Activated naive CD8-positive, alpha-beta T cell treated with anti-CD3 and anti-CD28 coated beads, Interleukin-2, amount 50 U/mL, for 24 hours (primary cell): ENCODE measurements around the gene CSH1.
"Not testable (repeated sequence)": the region's sequence is repeated elsewhere in the genome, so short reads cannot be mapped to it uniquely, and the experiment has no call there.

Experiments
- ATAC-seq: fragments of 150-1000 bp; cut with Tn5 transposase; one replicate; pipeline ENCODE4 v1.10.0; 2021
- DNase-seq: peaks from one replicate; pipeline ENCODE4 v3.0.0; 2021
- H3K27ac Mint-ChIP-seq: one replicate; pipeline ENCODE4 v1.8.0; 2021; ENCODE audit warnings: mild to moderate bottlenecking, mixed read lengths
- H3K27me3 Mint-ChIP-seq: one replicate; pipeline ENCODE4 v1.8.0; 2021; ENCODE audit warnings: mixed read lengths
- H3K36me3 Mint-ChIP-seq: one replicate; pipeline ENCODE4 v1.8.0; 2021; ENCODE audit warnings: low read depth, mixed read lengths
- H3K4me1 Mint-ChIP-seq: one replicate; pipeline ENCODE4 v1.8.0; 2021; ENCODE audit warnings: mixed read lengths
- H3K4me3 Mint-ChIP-seq: one replicate; pipeline ENCODE4 v1.8.0; 2021; ENCODE audit warnings: mild to moderate bottlenecking, moderate library complexity, mixed read lengths
- H3K9me3 Mint-ChIP-seq: one replicate; pipeline ENCODE4 v1.8.0; 2021; ENCODE audit warnings: mixed read lengths

Gene CSH1

GRCh38 chr17:63896524-63897354 is at the start of gene CSH1:
TSS of gene CSH1 (minus strand) at chr17:63896574. CDS start at chr17:63896511, 63 bp downstream.
- not testable (repeated sequence) for DNase-seq, ATAC-seq, H3K4me1 Mint-ChIP-seq, H3K27me3 Mint-ChIP-seq, H3K9me3 Mint-ChIP-seq, H3K36me3 Mint-ChIP-seq, H3K27ac Mint-ChIP-seq, H3K4me3 Mint-ChIP-seq

- Mint-ChIP-seq H3K36me3 (no peaks in the 10 kb centered on the region), H3K4me3 (no peak overlapping the region), H3K27me3 (no peaks in the 10 kb centered on the region), H3K9me3 (no peaks in the 10 kb centered on the region), H3K4me1 (peaks cover 17% of the 10 kb centered on the region), H3K27ac (no peak overlapping the region)
- peak; percentile 52 for DNase-seq
- ATAC-seq, result no peak
Observed at GRCh38 chr17:63945784-63946439, 49.5 kb upstream of the CSH1 start.

GRCh38 chr17:63944736-63945499 is 48.5 kb upstream of the CSH1 start:
- Mint-ChIP-seq H3K9me3 (no peaks in the 10 kb centered on the region), H3K27ac (no peak overlapping the region), H3K27me3 (no peaks in the 10 kb centered on the region), H3K36me3 (no peaks in the 10 kb centered on the region), H3K4me3 (no peak overlapping the region), H3K4me1 (peaks cover 17% of the 10 kb centered on the region)
- DNase-seq, result no peak
- no peak for ATAC-seq

- Mint-ChIP-seq H3K27me3 (no peaks in the 10 kb centered on the region), H3K36me3 (no peaks in the 10 kb centered on the region), H3K4me1 (peaks cover 21% of the 10 kb centered on the region), H3K9me3 (no peaks in the 10 kb centered on the region), H3K4me3 (no peak overlapping the region), H3K27ac (no peak overlapping the region)
- DNase-seq (no peak), ATAC-seq (no peak)
Observed at GRCh38 chr17:63943745-63944144, 47.4 kb upstream of the CSH1 start.

DNA sequence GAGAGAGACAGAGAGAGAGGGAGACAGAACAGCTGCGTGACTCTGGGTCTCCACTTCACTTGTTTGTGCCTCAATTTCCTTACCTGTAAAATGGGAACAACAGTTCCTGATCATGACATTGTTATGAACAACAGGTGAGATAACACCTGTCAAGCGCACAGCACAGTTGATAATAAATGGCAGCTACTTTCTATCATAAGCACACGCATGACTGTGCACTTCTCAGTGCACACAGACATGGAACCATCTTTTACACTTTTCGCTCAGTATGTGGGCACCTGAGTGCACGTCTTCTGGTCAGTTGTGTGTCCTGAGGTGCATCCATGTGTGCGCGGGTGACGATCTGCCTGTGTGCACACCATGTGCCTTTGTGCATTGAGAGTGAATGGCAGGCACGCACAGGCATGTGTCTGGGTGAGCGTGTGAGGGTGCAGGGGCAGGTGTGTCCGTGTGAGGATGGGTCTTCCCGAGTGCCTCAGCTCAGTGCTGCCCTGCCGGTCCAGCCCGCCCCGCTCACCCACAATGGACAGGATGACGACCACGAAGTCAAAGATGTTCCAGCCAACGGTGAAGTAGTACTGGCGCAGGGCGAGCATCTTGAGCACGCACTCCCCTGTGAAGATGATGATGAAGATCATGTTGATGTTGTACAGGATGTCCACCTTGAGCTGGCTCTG is 46.1 kb upstream of the CSH1 start:
- Mint-ChIP-seq H3K4me3 (no peak overlapping the region), H3K27me3 (no peaks in the 10 kb centered on the region), H3K9me3 (no peaks in the 10 kb centered on the region), H3K4me1 (peaks cover 23% of the 10 kb centered on the region), H3K27ac (no peak overlapping the region), H3K36me3 (no peaks in the 10 kb centered on the region)
- DNase-seq (no peak), ATAC-seq (no peak)

GRCh38 chr17:63941751-63942150 is 45.4 kb upstream of the CSH1 start:
- Mint-ChIP-seq H3K9me3 (no peaks in the 10 kb centered on the region), H3K27me3 (no peaks in the 10 kb centered on the region), H3K4me1 (peaks cover 21% of the 10 kb centered on the region), H3K27ac (no peak overlapping the region), H3K36me3 (no peaks in the 10 kb centered on the region), H3K4me3 (no peak overlapping the region)
- no peak for ATAC-seq
- no peak for DNase-seq

GRCh38 chr17:63941162-63941561 is 44.8 kb upstream of the CSH1 start:
- DNase-seq, result no peak
- no peaks in the 10 kb centered on the region for H3K27me3 Mint-ChIP-seq
- no peak overlapping the region for H3K27ac Mint-ChIP-seq
- no peaks in the 10 kb centered on the region for H3K36me3 Mint-ChIP-seq
- ATAC-seq, result no peak
- no peak overlapping the region for H3K4me3 Mint-ChIP-seq
- no peaks in the 10 kb centered on the region for H3K9me3 Mint-ChIP-seq
- peaks cover 17% of the 10 kb centered on the region for H3K4me1 Mint-ChIP-seq

DNA sequence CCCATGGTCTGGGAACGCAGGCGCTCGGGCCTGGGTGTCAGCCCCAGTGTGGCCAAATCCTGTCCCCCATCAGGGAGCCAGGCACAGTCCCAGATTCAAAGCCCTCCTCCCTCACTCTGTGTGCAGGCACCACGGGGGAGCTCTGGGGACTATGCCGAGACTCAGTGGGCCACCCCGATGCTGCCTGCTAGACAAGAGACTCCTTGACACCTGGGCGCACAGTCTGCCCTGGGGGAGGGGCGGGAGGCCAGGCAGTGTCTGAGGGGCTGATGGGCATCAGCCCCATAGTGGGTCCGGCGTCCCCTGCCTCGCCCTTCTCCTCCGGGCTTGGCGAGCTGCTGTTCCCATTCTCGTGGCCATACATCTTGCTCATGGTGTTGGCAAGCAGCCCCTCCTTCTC is 44.2 kb upstream of the CSH1 start:
- H3K9me3 Mint-ChIP-seq, result no peaks in the 10 kb centered on the region
- H3K4me3 Mint-ChIP-seq, result no peak overlapping the region
- no peaks in the 10 kb centered on the region for H3K36me3 Mint-ChIP-seq
- DNase-seq (no peak), ATAC-seq (no peak)
- H3K4me1 Mint-ChIP-seq, result peaks cover 14% of the 10 kb centered on the region
- H3K27ac Mint-ChIP-seq, result no peak overlapping the region
- H3K27me3 Mint-ChIP-seq, result no peaks in the 10 kb centered on the region

DNA sequence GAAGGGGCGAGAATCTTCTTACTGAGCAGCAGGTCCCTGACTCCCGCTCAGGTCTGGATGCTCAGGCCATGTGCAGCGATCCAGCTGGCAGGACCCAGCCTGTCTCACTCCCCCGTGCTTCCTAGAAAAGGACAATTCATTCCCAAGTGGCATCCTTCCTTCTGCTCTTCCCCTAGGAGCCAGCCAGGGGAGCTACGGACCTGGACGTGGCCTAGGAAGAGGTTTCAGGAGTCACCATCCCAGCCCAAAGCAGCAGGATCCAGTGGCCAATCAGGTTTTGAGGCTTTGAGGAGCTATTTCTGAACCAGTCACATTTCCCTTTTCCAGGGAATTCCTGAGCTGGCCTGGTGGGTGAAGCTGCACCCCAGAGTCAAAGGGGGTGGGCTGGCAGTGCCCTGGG is 43.5 kb upstream of the CSH1 start:
- Mint-ChIP-seq H3K9me3 (no peaks in the 10 kb centered on the region), H3K4me1 (peaks cover 10% of the 10 kb centered on the region), H3K27me3 (no peaks in the 10 kb centered on the region), H3K4me3 (no peak overlapping the region), H3K27ac (no peak overlapping the region), H3K36me3 (no peaks in the 10 kb centered on the region)
- no peak for DNase-seq
- no peak for ATAC-seq

- H3K4me3 Mint-ChIP-seq, result no peak overlapping the region
Observed at GRCh38 chr17:63939401-63939800, 43.0 kb upstream of the CSH1 start.

GRCh38 chr17:63937920-63938319 is 41.5 kb upstream of the CSH1 start:
- Mint-ChIP-seq H3K4me3 (no peak overlapping the region), H3K27me3 (no peaks in the 10 kb centered on the region), H3K4me1 (peaks cover 14% of the 10 kb centered on the region), H3K27ac (no peak overlapping the region), H3K9me3 (no peaks in the 10 kb centered on the region), H3K36me3 (no peaks in the 10 kb centered on the region)
- DNase-seq (no peak), ATAC-seq (no peak)

More at GRCh38 chr17:63939401-63939800, 43.0 kb upstream of the CSH1 start:
- no peak for ATAC-seq
- no peaks in the 10 kb centered on the region for H3K36me3 Mint-ChIP-seq
- H3K27ac Mint-ChIP-seq, result no peak overlapping the region
- H3K27me3 Mint-ChIP-seq, result no peaks in the 10 kb centered on the region
- no peaks in the 10 kb centered on the region for H3K9me3 Mint-ChIP-seq
- peaks cover 10% of the 10 kb centered on the region for H3K4me1 Mint-ChIP-seq
- no peak for DNase-seq

DNA sequence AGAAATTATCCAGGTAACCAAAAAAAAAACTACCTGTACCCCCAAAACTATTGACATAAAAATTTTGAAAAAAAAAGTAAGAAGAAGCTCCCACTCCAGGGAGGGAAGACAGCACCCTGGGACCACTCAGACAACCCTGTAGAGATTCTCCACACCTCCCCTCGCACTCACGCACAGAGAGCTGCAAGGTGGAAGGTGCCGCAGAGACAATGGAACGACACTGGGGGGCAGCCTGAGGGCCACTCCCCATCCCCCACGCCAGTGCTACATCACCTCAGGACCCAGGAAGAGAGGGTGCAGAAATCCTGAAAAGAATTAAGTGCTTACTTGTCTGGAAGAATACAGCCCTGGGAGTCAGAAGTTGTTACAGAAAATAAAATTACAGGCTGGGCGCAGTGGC is 40.9 kb upstream of the CSH1 start:
- Mint-ChIP-seq H3K9me3 (no peaks in the 10 kb centered on the region), H3K27me3 (no peaks in the 10 kb centered on the region), H3K27ac (no peak overlapping the region), H3K4me1 (peaks cover 19% of the 10 kb centered on the region), H3K4me3 (no peak overlapping the region), H3K36me3 (no peaks in the 10 kb centered on the region)
- DNase-seq (no peak), ATAC-seq (no peak)

DNA sequence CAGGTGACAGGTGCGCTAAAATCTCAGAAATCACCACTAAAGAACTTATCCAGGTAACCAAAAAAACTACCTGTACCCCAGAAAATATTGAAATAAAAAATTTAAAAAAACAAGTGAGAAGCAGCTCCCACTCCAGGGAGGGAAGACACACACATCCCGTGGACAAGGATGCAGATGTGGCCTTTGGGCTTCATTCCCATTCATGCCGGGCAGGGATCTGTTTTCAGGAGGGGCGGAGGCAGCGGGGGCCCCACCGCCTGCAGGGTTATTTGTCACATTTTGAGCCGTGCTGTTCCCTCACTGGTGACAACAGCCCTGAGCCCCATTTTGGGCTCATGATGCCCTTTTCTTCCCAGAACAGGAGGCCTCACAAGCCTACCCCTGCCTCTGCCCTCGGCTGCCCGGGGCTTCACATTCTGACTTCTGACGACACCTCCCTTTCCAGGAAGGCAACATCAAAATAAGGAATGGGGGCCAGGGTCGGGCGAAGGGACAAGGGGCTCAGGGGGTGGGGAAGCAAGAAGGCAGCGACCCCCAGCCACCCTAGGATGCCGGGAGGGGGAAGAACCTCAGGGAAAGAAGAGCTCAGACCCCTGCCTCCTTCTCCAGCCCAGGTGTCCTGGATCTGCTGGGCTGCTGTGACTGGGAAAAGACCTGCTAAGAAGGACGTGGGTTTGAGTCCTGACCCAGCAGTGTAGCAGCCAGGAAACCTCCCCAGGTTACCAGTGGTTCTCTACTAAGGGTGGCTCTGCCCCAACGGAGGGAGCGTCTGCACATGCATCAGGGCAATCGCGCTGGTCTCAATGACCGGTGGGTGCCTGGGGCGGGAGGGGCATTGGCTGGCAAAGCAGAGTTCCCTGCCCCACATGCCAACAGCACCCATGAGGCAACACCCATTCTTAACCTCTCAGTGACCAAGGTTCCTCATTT is 38.1 kb upstream of the CSH1 start:
- ATAC-seq, result no peak
- Mint-ChIP-seq H3K27me3 (no peaks in the 10 kb centered on the region), H3K36me3 (peaks cover under 1% of the 10 kb centered on the region), H3K27ac (no peak overlapping the region), H3K9me3 (no peaks in the 10 kb centered on the region), H3K4me1 (peaks cover 34% of the 10 kb centered on the region), H3K4me3 (no peak overlapping the region)
- DNase-seq, result no peak
